AG10803 (cell line): Measurements from ENCODE around the gene KIF18B.

Source experiments
- DNase-seq: peaks from one replicate; pipeline ENCODE4 v3.0.0; 2010; ENCODE audit warnings: low read depth
- H3K4me3 ChIP-seq: 2 replicates; pipeline ENCODE4 v1.5.1; 2011; ENCODE audit warnings: mild to moderate bottlenecking, low read length, control low read depth
- CTCF ChIP-seq: conservative IDR thresholded peaks from 2 replicates; pipeline ENCODE4 v1.5.1; 2011; ENCODE audit warnings: mild to moderate bottlenecking, low read length, control low read depth, inconsistent platforms

The KIF18B gene

GRCh38 chr17:44902135-44902760 is 45.3 kb downstream of the KIF18B start:
- TF ChIP-seq CTCF, result no peak
- H3K4me3 ChIP-seq, result no peak overlapping the region
- DNase-seq, result no peak

DNA sequence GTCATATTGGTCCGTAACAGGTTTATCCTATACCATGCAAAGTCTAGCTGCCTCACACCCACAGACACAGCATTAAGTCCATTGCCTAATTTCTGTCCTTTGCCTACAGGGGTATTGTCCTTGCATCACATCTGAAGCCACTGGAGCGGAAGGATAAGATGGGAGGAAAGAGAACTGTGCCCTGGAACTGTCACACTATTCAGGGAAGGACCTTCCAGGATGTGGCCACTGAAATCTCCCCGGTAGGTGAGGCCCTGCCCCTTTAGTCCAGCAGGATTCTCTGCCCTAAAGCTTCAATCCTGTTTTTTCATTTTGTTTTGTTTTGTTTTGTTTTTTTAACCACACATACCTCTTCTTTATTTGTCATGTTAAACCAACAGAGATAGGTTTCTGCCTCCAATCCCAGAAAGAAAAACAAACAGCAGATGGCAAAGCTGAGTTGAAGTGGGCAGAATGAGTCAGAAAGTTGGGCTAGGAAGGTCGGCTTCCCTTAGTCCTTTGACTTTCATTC is 46.1 kb downstream of the KIF18B start:
- H3K4me3 ChIP-seq, result no peak overlapping the region
- TF ChIP-seq CTCF, result peak; percentile 47
- DNase-seq, result peak; percentile 60

- TF ChIP-seq CTCF, result no peak
- DNase-seq, result peak; percentile 75
Observed at GRCh38 chr17:44900894-44901293, 46.7 kb downstream of the KIF18B start.

GRCh38 chr17:44899074-44899782 is 48.3 kb downstream of the KIF18B start, which contains the start of gene EFTUD2:
EFTUD2 (minus strand) TSS chr17:44899445; CDS start chr17:44894521, 4,924 bp downstream.
- no peak for TF ChIP-seq CTCF
- peak within 1 kb of the TSS; percentile 95 for H3K4me3 ChIP-seq
- DNase-seq, result peak; percentile 88

More at GRCh38 chr17:44900894-44901293, 46.7 kb downstream of the KIF18B start:
- H3K4me3 ChIP-seq, result no peak overlapping the region

- peak; percentile 41 for DNase-seq
- peak overlapping the region; percentile 95 for H3K4me3 ChIP-seq
- no peak for TF ChIP-seq CTCF
Observed at GRCh38 chr17:44898768-44899073, 48.9 kb downstream of the KIF18B start.

DNA sequence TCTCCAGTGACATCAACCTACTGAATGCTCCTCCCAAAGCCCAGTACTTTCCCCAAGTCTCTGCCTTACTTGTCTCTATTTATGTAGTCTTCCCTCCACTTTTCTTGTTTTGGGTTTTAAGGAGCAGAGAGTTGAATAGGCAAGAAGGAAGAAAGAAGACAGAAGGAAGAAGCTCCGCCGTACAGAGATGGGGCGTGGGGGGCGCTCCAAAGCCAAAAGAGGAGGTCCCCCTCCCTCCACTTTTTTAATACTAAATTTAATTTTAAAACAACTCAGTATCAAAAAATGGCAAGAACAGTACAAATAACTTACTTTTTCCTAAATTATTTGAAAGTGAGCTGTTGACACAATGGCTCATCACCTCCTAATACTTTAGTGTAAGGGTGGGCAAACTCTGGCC is 52.9 kb downstream of the KIF18B start:
- no peak for DNase-seq
- no peak overlapping the region for H3K4me3 ChIP-seq
- no peak for TF ChIP-seq CTCF

DNA sequence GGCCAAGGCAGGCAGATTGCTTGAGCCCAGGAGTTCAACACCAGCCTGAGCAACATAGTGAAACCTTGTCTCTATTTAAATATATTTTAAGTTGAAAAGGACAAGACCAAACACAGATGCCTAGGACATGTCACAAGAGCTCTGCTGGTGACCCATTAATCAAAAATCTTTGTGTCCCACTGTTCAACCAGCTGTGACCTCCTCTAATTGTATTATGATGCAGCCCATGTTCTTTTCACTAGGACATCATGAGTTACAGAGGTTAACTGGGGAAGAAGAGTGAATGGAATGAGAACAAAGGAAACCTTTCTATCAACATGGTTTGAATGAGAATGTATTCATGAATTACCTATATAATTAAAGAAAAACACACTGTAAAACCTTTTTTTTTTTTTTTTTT is 55.3 kb downstream of the KIF18B start:
- DNase-seq, result no peak
- H3K4me3 ChIP-seq, result no peak overlapping the region
- no peak for TF ChIP-seq CTCF
